ENCODE data around the gene BACE2. TPM values are rescaled to one million over a fixed set of nuclear protein-coding genes. Genes with fewer than 3 reads are reported as not detected.
A peak's percentile ranks its signal among the peaks of the same experiment; 100 is the strongest.

Gene BACE2
- total RNA-seq, 1 donor = 3.0 TPM

DNA sequence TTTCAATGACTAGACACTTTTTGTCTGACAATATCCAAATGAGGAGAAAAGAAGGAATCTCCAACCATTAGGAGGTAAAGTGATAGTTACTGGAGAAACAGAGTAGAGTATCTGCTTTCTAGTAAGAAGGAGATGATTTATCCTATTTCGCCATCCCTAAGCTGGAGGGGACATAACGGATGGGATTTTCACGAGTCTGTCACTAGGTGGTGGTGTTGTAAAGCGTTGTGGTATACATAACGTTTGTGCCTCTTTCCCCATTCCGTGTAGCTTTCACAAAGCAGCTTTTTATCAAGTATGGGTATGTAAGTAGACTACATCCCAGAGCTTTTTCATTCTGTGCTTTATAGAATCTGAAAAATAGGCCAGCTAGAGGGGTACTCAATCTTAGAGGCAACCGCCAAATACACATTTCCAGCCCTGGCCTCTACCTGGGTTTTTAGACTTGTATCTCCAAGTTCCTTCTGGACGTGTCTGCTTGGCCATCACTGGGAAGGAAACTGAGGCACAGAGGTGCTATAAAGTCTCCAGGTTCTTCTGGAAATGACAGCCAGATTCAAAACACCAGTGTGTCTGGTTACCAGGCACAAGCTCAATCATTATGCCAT, 115.4 kb downstream of the BACE2 start:
- DNase-seq (ENCODE audit: low read depth) = peak; percentile 85
- TF ChIP-seq, protein P1, sequence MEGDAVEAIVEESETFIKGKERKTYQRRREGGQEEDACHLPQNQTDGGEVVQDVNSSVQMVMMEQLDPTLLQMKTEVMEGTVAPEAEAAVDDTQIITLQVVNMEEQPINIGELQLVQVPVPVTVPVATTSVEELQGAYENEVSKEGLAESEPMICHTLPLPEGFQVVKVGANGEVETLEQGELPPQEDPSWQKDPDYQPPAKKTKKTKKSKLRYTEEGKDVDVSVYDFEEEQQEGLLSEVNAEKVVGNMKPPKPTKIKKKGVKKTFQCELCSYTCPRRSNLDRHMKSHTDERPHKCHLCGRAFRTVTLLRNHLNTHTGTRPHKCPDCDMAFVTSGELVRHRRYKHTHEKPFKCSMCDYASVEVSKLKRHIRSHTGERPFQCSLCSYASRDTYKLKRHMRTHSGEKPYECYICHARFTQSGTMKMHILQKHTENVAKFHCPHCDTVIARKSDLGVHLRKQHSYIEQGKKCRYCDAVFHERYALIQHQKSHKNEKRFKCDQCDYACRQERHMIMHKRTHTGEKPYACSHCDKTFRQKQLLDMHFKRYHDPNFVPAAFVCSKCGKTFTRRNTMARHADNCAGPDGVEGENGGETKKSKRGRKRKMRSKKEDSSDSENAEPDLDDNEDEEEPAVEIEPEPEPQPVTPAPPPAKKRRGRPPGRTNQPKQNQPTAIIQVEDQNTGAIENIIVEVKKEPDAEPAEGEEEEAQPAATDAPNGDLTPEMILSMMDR (IDR thresholded peaks at IDR 0.05; ENCODE audit: insufficient read depth, low read depth, low read length) = peak; percentile 80
- no peak overlapping the region for H3K4me3 ChIP-seq (ENCODE audit: low read depth, low read length)

DNA sequence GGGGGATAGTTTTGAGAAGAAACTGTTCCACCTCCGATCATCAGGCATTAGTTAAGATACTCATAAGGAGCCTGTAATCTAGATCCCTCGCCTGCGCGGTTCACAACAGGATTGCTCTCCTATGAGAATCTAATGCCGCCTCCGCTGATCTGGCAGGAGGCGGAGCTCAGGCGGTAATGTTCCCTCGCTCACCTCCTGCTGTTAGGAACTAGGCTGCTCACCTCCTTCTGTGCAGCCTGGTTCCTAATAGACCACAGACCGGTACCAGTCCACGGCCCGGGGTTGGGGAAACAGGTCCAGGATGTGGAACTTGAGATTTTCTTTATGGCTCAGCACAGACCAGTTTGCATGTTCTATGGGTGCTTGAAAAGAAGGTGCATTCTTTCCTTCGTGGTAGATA, 121.5 kb downstream of the BACE2 start:
- TF ChIP-seq, protein P1 (IDR thresholded peaks at IDR 0.05; ENCODE audit: insufficient read depth, low read depth, low read length) = no peak
- H3K4me3 ChIP-seq (ENCODE audit: low read depth, low read length) = no peak overlapping the region
- DNase-seq (ENCODE audit: low read depth) = no peak

DNA sequence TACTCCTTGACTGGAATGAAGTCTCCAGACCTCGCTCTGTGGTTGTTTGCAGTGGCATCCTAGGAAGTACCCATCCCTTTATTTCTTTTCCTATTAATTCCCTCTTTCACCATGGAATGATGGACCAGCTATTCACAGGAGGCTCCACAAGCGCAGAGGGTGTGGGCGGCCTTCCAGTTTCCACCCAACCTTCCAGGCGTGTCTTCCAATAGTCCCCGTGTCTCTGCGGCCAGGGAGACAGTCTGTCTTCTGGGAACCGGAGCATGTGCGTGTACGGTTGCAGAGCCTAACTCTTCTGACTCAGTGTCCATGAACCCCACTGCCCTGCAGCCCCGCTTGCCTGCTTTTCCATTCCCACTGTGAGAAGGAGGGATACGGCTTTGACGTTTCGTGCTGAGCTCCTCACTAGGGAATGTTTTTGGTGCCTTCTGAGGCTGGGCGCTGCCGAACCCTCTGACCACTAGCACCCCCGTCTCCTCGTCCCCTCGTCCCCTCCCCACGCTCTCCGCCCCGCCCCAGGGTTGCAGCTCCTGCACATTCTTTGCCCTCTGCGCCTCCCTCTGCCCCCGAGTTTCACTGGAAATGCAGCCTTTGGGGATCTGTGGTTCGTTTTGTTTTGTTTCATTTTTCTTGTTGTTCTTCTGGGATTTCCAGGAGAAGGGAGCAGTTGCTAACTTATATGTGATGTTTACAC, 122.3 kb downstream of the BACE2 start:
- TF ChIP-seq, protein P1 (IDR thresholded peaks at IDR 0.05; ENCODE audit: insufficient read depth, low read depth, low read length) = no peak
- no peak for DNase-seq (ENCODE audit: low read depth)
- H3K4me3 ChIP-seq (ENCODE audit: low read depth, low read length) = no peak overlapping the region

DNA sequence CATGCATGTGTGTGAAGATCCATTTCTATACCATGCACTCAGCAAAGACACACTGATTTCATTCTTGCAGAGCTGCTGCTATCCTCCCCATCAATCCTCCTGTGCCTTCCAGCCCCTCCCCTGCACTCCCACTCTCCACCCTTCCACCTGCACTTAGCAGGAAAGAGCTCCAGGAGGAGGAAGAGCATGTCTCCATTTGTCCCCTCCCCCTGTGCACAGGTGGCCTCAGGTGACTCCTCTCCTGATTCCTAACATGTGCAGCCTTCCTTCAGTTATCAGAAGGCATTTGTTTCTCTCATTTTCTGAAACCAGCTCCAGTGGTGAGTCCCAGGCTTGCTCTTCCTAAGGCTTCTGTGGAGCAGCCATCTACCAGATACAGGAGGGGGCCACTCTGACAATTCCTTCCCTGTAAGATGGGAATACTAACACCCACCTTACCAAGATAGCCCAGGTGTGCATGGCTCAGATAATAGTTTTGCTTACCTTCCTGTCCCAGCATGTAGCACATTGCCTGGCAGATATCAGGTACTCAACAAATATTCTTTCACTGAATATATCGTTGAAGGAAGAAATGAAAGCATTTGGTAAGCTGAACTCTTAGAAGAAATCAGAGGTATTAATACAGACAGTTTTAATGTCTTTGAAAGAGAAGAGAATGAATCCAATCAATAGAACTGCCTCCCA, 126.7 kb downstream of the BACE2 start:
- H3K4me3 ChIP-seq (ENCODE audit: low read depth, low read length) = no peak overlapping the region
- TF ChIP-seq, protein P1 (IDR thresholded peaks at IDR 0.05; ENCODE audit: insufficient read depth, low read depth, low read length) = no peak
- DNase-seq (ENCODE audit: low read depth) = no peak

DNA sequence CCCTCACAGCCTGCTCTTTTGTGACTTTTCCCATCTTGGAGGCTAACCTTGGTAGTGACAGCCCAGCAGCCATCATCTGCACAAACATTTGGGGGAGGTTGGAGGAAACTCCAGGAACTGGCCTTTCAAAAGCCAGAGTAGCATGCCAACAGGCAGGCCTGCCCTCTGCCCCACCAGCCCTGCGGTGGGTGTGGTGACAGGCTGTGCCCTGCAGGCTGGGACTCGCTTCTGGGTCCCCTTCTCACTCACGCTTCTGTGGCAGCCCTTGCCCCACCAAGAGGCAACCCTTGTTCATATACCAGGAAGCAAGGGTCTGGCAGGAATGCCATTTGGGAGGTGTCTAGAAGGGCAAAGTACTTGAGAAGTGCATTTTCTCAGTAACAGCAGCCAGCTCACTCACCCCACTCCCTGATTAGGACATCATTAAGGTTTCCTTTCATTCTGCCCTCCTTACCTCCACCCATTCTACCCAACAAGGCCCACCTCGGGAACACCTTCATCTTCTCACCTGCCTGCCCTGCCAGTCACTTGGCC, 127.8 kb downstream of the BACE2 start:
- TF ChIP-seq, protein P1 (IDR thresholded peaks at IDR 0.05; ENCODE audit: insufficient read depth, low read depth, low read length) = no peak
- no peak for DNase-seq (ENCODE audit: low read depth)
- H3K4me3 ChIP-seq (ENCODE audit: low read depth, low read length) = no peak overlapping the region

DNA sequence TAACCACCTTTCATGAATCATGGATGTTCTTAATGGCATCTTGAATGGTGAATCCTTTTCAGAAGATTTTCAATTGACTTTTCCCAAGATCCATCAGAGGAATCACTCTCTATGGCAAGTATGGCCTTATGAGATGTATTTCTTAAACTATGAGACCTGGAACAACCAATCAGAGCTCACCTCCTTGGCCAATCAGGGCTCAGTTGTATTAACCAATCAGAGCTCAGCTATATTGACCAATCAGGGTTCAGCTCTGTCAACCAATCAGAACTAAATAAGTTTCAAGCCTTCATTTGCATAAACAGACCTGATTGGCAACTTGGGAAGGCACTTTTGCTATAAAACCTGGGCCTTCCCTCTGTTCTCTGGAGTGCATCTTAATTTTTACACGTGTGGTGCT, 135.0 kb downstream of the BACE2 start:
- no peak overlapping the region for H3K4me3 ChIP-seq (ENCODE audit: low read depth, low read length)
- TF ChIP-seq, protein P1 (IDR thresholded peaks at IDR 0.05; ENCODE audit: insufficient read depth, low read depth, low read length) = no peak

More for the DNA sequence above, 135.0 kb downstream of the BACE2 start:
- no peak for DNase-seq (ENCODE audit: low read depth)
